Fibroblast of peridontal ligament (primary cell): ENCODE measurements around the gene HMGB2.

Experiments
- DNase-seq: peaks from one replicate; pipeline ENCODE4 v3.0.0-alpha.2; 2010; ENCODE audit errors: extremely low read depth

HMGB2 gene

GRCh38 chr4:173288698-173289352, 45.3 kb downstream of the HMGB2 start:
- DNase-seq, result no peak

DNA sequence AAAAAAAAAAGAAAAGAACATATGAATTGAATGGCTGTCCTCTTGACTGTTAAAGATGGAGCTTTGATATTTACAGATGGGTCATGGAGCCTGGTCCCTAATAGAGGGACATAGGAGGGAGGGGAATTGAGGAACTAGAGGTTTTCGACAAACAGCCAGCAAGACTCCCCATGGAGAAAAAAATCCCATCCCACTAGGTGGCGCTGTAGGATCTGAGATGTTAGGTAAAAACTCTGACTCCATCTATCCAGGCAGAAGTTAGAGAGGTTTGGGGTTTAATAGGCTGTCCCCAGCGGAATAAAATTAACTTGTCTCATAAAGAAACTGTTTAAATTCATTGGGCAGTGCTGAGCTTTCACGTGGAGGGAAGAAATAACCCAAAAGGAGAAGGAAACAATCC, 45.9 kb downstream of the HMGB2 start:
- peak; percentile 63 for DNase-seq

DNA sequence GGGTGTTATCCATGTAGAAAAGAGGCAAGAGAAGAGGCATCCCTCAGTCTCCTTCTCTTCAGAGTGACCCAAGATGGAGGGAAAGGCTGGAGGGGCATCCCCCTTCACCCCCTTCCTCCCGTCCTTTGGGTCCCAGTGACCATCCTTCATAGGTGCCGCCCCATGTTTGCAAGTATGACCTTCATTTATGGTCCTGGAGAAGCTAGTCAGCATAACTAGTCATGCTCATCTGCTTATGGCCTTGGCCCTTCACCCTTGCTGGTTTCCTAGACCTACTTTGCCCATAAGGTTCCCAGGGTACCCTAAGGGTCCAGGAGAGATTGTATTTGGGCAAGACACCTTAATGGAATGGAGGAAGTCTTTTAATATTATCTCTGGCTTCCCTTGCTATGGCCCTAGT, 46.7 kb downstream of the HMGB2 start:
- DNase-seq, result no peak

- no peak for DNase-seq
Observed at GRCh38 chr4:173284463-173284862, 49.7 kb downstream of the HMGB2 start.

GRCh38 chr4:173282626-173283025, 51.5 kb downstream of the HMGB2 start:
- DNase-seq, result no peak

GRCh38 chr4:173282256-173282562, 51.9 kb downstream of the HMGB2 start:
- no peak for DNase-seq

DNA sequence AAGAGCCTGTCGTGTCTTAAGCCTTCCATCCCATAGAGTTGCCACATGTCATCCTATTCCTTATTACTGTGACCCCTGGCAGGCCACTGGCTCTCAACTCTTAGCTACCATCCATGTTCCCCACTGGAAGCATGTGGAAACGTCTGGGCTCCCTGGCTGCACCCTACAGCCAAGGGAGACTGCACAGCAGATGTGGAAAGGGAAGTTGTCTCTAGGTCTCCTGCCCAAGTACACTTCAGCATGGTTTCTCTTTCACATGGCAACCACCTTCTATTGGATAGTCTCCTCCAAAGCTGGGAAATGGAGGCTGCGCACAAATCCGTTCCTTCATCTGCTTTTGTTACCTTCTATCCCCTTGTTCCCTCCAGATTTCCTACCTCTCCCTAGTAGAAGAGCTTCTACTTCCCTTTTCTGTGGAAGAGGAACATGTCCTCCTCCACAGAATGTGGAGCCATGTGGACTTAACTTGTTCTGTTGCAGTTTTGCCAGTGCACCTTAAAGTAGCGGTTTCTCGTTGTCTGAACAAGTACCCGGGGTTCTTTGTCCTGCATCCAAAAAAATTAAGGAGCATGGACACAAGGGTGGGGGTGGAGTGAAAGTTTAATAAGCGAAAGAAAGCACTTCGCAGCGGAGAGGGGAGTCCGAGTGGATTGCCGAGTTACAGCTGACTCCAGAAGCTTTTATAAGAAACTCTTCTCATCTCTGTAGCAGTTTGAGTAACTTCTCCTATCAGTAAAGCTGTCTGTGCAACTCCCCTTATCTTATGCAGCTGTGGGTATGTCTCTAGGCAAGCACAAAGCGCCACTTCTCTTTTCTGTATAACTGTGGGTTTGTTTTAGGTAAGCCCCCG, 52.5 kb downstream of the HMGB2 start:
- no peak for DNase-seq
